GM12878 (cell line): ENCODE measurements around the gene ALB. TPM values are rescaled to one million over a fixed set of nuclear protein-coding genes. Genes with fewer than 3 reads are reported as not detected.

ENCODE experiments used
- polyA plus RNA-seq, 11 experiments: library from polyadenylated mRNA; depleted of rRNA in 4 of 11; unstranded in 6 of 11; stranded (reverse) in 5 of 11; fragments of >200 nt; fragmentation: Nextera tagmentation in 4 of 11; fragmentation: Illumina TruSeq in 1 of 11; extraction: Ambion mirVana in 4 of 11; extraction: Trizol in 1 of 11; gene quantifications; 1 replicate in 1 of 11; 2 replicates in 10 of 11; pipeline versions ENCODE4 v1.2.1 to v1.2.3, GENCODE V29; 2011 to 2016; ENCODE audit warnings: inconsistent platforms in 2 of 11, missing spikeins in 2 of 11, low read depth in 1 of 11
- total RNA-seq, 4 experiments: library from RNA; depleted of rRNA in 3 of 4; stranded (reverse); fragments of >200 nt in 3 of 4; fragmentation: Illumina TruSeq in 1 of 4; extraction: Trizol in 1 of 4; gene quantifications; 2 replicates each; pipeline versions ENCODE4 v1.2.1 to v1.2.3, GENCODE V29; 2013 to 2021

ALB gene
- total and polyA plus RNA-seq, 10 of the 15 experiments (the other 5 are each of a cell fraction or from before 2014, with no cell fraction given), result 0.05 to 29.0 TPM; not detected in 8

Other genes starting within 250 kb of the ALB start
- gene ANKRD17, start 145.5 kb upstream of the ALB start, total RNA-seq (2014; rRNA removed), result 30.8 and 31.0 TPM in 2 replicates
- gene ANKRD17, start 145.5 kb upstream of the ALB start, total RNA-seq (2014; rRNA removed; fragmentation: Illumina TruSeq; extraction: Trizol), result 33.7 and 35.5 TPM in 2 replicates
- gene ANKRD17, start 145.5 kb upstream of the ALB start, total RNA-seq (2021), result 45.1 and 46.5 TPM in 2 replicates
- 36.3 and 43.1 TPM in 2 replicates for gene ANKRD17, start 145.5 kb upstream of the ALB start, polyA plus RNA-seq (2011; rRNA removed)
- gene ANKRD17, start 145.5 kb upstream of the ALB start, polyA plus RNA-seq (2014; fragmentation: Illumina TruSeq; extraction: Trizol), result 40.2 and 45.8 TPM in 2 replicates
- 10 to 100 TPM; 11.7 to 18.5 TPM for gene ANKRD17, start 145.5 kb upstream of the ALB start, polyA plus RNA-seq (2014; fragmentation: Nextera tagmentation; extraction: Ambion mirVana)
- 27.6 and 35.8 TPM in 2 replicates for gene ANKRD17, start 145.5 kb upstream of the ALB start, polyA plus RNA-seq (2014; rRNA removed)
- 10 to 100 TPM; 30.2 to 31.5 TPM for gene ANKRD17, start 145.5 kb upstream of the ALB start, polyA plus RNA-seq (2016; fragmentation: Nextera tagmentation; extraction: Ambion mirVana)
- gene AFP, start 31.9 kb downstream of the ALB start, total RNA-seq (2014; rRNA removed), result not detected in 2 replicates
- gene AFP, start 31.9 kb downstream of the ALB start, total RNA-seq (2014; rRNA removed; fragmentation: Illumina TruSeq; extraction: Trizol), result not detected in 2 replicates
- gene AFP, start 31.9 kb downstream of the ALB start, total RNA-seq (2021), result 0.69 and 0.72 TPM in 2 replicates
- not detected in 2 replicates for gene AFP, start 31.9 kb downstream of the ALB start, polyA plus RNA-seq (2011; rRNA removed)
- gene AFP, start 31.9 kb downstream of the ALB start, polyA plus RNA-seq (2014; fragmentation: Illumina TruSeq; extraction: Trizol), result not detected in 2 replicates
- gene AFP, start 31.9 kb downstream of the ALB start, polyA plus RNA-seq (2014; fragmentation: Nextera tagmentation; extraction: Ambion mirVana), result not detected
- gene AFP, start 31.9 kb downstream of the ALB start, polyA plus RNA-seq (2014; rRNA removed), result not detected in 2 replicates
- not detected for gene AFP, start 31.9 kb downstream of the ALB start, polyA plus RNA-seq (2016; fragmentation: Nextera tagmentation; extraction: Ambion mirVana)
- not detected in 2 replicates for gene AFM, start 77.5 kb downstream of the ALB start, total RNA-seq (2014; rRNA removed)
- not detected in 2 replicates for gene AFM, start 77.5 kb downstream of the ALB start, total RNA-seq (2014; rRNA removed; fragmentation: Illumina TruSeq; extraction: Trizol)
- not detected in 2 replicates for gene AFM, start 77.5 kb downstream of the ALB start, total RNA-seq (2021)
- gene AFM, start 77.5 kb downstream of the ALB start, polyA plus RNA-seq (2011; rRNA removed), result not detected in 2 replicates
- gene AFM, start 77.5 kb downstream of the ALB start, polyA plus RNA-seq (2014; fragmentation: Illumina TruSeq; extraction: Trizol), result not detected in 2 replicates
- gene AFM, start 77.5 kb downstream of the ALB start, polyA plus RNA-seq (2014; fragmentation: Nextera tagmentation; extraction: Ambion mirVana), result not detected
- not detected in 2 replicates for gene AFM, start 77.5 kb downstream of the ALB start, polyA plus RNA-seq (2014; rRNA removed)
- gene AFM, start 77.5 kb downstream of the ALB start, polyA plus RNA-seq (2016; fragmentation: Nextera tagmentation; extraction: Ambion mirVana), result not detected
- gene RASSF6, start 216.1 kb downstream of the ALB start, total RNA-seq (2014; rRNA removed), result 0.28 and 0.33 TPM in 2 replicates
- 0.55 and 0.76 TPM in 2 replicates for gene RASSF6, start 216.1 kb downstream of the ALB start, total RNA-seq (2014; rRNA removed; fragmentation: Illumina TruSeq; extraction: Trizol)
- 0.43 and 0.62 TPM in 2 replicates for gene RASSF6, start 216.1 kb downstream of the ALB start, total RNA-seq (2021)
- 2.9 and 4.9 TPM in 2 replicates for gene RASSF6, start 216.1 kb downstream of the ALB start, polyA plus RNA-seq (2011; rRNA removed)
- gene RASSF6, start 216.1 kb downstream of the ALB start, polyA plus RNA-seq (2014; fragmentation: Illumina TruSeq; extraction: Trizol), result 0.57 and 0.74 TPM in 2 replicates
- gene RASSF6, start 216.1 kb downstream of the ALB start, polyA plus RNA-seq (2014; fragmentation: Nextera tagmentation; extraction: Ambion mirVana), result under 1 TPM; 0.35 to 0.40 TPM
- gene RASSF6, start 216.1 kb downstream of the ALB start, polyA plus RNA-seq (2014; rRNA removed), result 0.56 and 0.69 TPM in 2 replicates
- under 1 TPM; 0.33 to 0.52 TPM for gene RASSF6, start 216.1 kb downstream of the ALB start, polyA plus RNA-seq (2016; fragmentation: Nextera tagmentation; extraction: Ambion mirVana)